Stimulated activated CD8-positive, alpha-beta memory T cell treated with anti-CD3 and anti-CD28 coated beads, Interleukin-4, amount 100 ng/mL, for 48 hours (primary cell): ENCODE results near the gene CCN5.
"Not testable (repeated sequence)": the region's sequence is repeated elsewhere in the genome, so short reads cannot be mapped to it uniquely, and the experiment has no call there.

Experiments
- DNase-seq: peaks from one replicate; pipeline ENCODE4 v3.0.0-alpha.2; 2020

The CCN5 gene

DNA sequence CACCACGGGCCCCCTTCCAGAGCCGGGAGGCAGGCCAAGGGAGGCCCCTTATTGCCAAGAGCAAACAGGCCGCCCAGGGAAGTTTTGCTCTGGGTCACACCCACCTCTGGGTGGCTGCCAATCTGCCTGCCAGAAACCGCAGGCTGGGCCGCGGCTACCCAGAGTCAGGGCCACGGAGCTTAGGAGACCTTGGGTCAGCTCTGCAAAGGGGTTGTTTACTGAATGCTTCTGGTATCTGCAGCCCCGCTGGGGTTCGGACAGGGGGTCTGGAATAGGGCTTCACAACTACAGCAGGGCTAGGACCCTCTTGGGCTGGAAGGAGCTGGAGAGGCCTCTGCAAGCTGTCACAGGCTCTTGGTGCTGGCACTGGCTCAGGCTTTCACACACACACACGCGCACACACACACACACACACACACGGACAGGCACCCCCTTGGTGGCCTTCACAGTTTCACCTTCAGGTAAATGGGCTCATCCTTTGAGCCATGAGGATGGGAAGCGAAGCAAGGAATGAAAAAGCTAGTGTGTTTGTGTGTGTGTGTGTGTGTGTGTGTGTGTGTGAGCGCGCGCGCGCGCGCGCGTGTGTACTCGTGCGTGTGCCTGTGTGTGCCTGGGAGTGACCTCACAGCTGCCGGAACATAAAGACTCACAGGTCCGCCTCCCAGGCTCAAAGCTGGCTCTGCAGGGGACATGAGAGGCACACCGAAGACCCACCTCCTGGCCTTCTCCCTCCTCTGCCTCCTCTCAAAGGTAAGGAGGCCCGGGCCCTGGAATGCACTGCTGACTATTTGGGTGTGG lies at the start of gene CCN5:
Gene CCN5, plus strand, starts transcription at position 669 of the 798 bp plus-strand sequence. Its CDS starts 22 bp downstream, at position 691.
- DNase-seq, result no peak

DNA sequence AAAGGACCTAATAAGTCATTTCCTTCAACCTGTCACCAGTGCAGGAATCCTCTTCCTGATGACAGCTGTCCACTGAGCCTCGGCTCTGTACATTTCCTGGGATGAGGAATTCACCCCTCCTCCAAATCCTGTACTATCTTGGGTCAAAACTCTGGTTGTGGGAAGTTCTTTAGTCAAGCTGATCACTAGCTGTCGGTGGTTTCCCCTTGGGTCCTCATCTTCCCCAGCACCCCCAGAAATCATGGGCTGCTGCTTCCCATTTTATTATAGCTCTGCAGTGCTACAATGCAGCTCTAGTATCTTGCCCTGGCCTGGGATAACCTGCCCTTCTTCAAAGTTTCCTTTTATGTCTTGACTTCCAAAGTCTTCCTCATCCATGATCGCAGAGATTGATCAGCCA lies 49.1 kb upstream of the CCN5 start:
- DNase-seq, result no peak

DNA sequence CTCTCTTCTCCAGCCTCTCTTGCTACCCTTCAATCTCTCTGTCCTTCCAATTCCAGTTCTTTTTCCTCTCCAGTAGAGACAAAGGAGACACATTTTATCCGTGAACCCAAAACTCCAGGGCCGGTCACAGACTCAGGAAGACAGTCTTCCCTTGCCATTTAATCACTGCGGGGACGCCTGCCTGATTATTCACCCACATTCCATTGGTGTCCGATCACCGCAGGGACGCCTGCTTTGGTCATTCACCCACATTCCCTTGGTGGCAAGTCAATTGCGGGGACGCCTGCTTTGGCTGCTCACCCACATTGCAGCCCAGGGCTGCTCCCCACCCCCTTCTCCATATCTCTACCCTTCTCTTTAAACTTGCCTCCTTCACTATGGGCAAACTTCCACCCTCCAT lies 44.3 kb upstream of the CCN5 start:
- DNase-seq, result not testable (repeated sequence)

DNA sequence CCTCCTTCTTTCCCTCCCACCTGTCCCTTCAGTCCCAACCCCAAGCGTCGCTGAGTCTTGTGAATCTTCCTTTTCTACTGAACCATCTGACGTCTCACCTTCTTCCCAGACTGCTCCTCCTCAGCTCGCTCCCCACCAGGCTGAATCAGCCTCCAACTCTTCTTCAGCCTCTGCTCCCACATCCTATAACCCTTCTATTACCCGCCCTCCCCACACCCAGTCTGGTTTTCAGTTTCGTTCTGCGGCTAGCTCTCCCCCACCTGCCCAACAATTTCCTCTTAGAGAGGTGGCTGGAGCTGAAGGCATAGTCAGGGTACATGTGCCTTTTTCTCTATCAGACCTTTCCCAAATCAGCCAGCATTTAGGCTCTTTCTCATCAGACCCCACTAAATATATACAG lies 43.6 kb upstream of the CCN5 start:
- DNase-seq, result peak; percentile 68

DNA sequence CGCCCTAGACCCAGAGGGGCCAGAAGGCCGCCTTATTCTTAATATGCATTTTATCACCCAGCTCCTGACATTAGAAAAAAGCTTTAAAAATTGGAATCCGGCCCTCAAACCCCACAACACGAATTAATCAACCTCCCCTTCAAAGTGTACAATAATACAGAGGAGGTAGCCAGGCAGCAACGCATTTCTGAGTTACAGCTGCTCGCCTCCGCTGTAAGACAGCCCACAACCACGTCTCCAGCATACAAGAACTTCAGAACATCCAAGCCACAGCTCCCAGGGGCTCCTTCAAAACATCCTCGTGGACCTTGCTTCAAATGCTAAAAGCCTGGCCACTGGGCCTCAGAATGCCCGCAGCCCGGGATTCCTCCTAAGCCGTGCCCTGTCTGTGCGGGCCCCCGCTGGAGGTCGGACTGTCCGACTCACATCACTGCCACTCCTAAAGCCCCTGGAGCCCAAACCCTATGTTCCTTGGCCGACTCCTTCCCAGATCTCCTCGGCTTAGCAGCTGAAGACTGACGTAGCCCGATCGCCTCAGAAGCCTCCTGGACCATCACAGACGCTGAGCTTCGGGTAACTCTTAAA lies 42.8 kb upstream of the CCN5 start:
- not testable (repeated sequence) for DNase-seq

GRCh38 chr20:44678242-44678641 lies 36.9 kb upstream of the CCN5 start:
- no peak for DNase-seq

- no peak for DNase-seq
These were observed 36.1 kb upstream of the CCN5 start for GRCh38 chr20:44678990-44679611.

- no peak for DNase-seq
These were observed 33.2 kb upstream of the CCN5 start for GRCh38 chr20:44681796-44682566.

DNA sequence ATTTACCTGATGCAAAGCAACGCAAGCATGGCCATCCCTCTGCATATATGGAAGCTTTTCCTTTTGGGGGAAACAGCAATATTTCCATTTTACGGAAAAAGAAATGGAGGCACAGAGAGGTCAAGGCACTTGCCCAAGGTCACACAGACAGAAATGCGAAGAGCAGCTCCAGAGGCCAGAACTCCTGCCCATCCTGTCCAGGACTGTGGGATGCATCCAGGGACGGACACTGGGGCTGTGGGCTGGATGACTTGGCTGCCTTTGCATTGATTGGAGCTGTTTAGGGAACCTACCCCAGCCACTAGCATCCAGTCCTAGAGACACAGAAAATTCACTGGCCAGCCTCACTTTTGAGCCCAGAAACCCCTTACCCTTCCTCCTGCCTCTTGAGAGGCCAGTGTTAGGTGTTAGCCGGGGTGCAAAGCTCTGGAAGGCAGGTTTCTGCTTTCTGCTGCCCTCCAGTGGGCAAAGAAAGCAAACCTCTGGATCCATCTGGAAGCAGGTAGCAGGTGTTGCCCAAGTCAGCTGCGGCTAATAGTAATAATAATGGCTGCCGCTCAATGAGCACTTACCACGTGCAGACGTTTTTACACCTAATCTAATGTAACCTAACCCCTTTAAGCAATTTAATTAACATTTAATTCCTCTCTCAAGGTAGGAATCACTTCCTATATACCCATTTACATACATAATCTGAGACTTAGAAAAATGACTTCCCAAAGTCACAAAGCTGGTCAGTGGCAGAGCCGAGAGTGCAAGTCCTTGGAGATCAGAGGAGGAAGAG lies 31.7 kb upstream of the CCN5 start:
- peak; percentile 70 for DNase-seq

DNA sequence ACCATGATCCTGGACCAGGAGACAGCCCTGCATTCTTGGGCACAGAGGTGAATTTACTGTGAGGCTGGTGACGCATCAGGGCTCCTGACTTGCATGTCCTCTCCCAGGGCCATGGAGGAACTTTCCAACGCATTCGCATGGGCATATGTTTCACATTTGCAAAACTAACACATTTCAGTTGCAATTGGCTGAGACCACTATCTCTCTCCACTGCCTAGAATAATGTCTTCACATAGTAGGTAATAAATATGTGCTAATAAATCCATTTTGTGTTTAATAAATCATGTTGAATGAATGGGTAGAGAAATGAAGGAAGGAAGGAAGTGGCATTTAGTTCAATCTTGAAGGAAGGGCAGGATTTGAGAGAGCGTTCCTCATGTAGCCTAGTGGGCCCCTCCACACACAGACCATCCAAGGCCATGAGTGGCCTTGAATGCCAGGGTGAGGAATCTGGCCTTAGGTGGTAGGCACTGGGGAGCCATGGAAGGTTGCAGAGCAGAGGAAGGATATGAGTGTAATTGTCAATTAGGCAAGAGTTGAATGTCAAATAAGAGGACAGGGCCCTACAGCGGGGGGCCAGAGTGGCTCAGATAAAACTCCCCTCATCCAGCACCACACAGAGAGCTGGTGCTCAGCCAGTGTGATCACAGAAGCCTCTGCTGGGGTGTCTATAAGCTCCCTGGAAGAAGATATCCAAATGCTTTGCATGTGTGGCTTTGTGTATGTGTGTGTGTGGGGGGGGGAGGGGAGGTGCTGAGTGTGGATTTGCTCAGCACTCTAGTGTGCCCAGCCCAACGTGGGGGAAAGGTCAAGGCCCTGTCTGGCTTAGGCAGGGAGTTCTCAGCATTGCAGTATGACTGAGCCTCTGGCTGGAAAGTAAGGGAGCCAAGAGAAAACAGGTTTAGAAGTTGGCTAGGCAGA lies 30.9 kb upstream of the CCN5 start:
- no peak for DNase-seq

DNA sequence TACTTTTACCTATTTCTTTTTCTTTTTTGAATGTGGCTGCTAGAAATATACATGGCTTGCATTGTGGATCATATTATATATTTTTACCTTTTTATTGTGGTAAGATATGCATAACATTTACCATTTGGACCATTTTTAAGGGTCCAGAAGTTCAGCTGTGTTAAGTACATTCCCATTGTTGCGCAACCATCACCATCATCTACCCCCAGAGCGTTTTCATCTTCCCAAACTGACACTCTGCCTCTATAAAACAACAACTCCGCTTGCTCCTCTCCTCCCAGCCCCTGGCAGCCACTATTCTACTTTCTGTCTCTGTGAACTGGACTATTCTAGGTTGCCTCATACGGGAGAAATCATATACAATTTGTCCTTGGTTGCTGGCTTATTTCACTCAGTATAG lies 28.2 kb upstream of the CCN5 start:
- no peak for DNase-seq

GRCh38 chr20:44688053-44688625 lies 27.0 kb upstream of the CCN5 start:
- no peak for DNase-seq

DNA sequence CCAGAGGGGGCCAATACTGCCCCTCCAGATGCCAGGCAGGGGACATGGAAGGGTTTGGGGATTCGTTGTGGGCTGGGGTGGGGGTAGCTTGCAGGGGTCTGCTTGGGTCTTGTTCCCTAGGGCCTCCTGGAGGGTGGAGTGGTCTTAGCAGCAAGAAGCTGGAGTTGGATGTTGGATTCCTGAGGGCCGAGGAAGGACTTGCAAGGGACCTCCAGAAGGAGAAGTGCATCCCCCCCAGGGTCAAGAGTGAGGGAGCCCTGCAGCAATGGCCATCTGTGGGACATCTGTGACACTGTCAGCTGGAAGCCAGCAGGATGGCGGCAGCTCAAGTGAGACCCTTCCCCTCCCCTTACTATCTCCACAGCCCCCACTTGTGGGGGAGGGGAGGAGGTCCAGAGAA lies 25.4 kb upstream of the CCN5 start:
- DNase-seq, result no peak

DNA sequence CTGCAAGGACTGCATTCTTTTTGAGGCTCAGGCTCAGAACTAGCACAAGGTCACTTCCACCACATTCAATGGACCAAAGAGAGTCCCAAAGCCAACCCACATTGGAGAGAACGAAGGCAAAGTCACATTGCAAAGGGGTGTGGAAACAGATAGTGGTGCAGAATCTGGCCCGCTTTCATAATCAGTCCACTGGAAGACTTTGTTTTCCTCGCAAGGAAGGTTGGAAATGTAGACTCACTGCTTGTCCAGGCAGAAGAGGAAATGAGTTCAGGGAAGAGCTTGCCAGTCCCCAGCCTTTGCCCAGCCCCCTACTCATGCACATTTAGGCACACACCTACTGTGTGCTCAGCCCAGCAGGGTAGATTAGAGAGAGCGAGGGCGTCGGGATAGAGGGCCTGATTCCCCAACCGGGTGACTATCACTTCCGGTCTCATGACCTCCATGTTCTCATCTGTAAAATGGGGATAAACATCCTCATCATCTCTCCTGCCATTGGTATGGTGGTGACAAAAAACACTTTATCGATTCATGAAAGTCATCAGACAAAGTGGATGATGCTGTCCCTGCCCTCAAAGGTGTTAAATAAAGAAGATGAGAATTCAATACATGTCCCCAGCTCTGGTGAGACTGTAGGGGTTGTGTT lies 24.3 kb upstream of the CCN5 start:
- no peak for DNase-seq

DNA sequence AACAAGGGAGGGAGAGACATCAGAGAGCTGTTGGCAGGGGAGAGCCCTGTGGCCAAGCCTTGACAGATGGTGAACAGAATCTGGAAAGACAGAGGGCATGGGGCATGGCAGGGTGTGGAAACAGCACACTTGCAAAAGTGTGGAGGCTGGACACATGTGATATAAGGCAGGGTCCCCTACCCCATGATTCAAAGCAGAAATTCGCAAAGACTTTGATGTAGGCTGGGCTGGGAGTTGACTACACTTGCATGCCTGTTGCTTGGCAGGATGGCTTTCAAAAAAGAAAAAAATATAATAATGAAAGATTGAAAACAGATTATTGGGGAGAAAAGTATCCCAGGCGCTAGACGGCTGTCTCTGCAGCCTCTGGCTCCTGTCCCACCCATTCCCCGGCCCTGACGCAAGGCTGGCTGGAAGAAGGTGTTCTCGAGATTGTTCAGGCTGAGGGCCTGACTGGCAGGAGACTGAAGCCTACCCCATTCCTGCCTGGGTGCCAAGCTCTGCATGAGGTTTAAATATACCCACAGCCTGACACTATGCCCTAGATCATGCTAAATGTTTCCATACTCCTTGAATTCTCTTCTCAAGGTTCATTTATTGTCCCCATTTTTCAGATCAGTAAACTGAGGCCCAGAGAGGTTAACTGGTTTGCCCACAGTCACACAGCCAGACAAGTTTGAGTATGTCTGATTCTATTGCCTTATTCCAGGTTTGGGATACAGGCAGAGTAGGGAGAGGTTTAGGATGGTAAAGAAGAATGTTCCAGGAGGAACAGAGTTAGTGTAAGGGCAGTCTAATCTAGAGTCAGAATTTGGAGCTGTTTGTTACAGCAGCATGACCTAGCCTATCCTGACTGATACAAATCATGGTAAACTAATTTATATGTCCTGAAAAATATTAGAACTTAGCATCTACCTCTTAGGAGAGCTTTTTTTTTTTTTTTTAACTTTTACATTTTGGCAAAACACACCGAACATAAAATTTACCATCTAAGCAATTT lies 23.4 kb upstream of the CCN5 start:
- DNase-seq, result no peak

GRCh38 chr20:44692932-44693480 lies 22.2 kb upstream of the CCN5 start:
- no peak for DNase-seq

DNA sequence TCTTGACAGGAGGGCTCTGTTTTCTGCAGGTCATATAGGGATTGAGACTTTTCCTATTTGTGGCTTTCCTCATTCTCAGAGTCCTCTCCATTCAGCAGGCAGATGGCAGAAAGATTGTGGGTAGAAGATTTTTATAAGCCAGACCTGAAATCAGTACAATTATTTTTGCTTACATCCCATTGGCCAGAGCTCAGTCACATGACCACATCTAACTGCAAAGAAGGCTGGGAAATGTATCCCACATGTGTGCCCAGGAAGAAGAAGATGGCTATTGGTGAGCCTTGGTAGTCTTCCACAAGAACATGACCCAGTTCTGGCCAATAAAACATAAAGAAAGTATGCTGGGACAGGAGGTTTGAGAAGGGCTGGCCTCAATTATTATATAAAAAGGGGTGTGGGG lies 21.5 kb upstream of the CCN5 start:
- no peak for DNase-seq

DNA sequence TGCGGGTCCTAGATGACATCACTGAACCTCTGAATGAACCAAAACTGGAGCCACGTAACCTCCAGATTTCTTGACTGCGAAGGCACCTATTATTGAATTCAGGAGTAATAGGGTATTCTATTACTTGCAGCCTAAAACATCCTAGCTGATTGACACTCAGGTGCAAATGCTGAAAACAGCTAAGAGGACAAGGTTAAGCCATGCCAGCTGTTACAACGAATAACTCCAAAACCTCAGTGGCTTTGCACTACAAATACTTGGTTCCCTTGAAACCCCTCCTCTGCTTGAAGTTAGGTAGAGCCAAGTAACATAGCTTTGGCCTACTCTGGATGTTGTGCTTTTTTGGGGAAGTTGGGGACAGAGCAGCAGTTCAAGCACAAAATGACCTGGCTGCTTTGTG lies 21.0 kb upstream of the CCN5 start:
- no peak for DNase-seq

DNA sequence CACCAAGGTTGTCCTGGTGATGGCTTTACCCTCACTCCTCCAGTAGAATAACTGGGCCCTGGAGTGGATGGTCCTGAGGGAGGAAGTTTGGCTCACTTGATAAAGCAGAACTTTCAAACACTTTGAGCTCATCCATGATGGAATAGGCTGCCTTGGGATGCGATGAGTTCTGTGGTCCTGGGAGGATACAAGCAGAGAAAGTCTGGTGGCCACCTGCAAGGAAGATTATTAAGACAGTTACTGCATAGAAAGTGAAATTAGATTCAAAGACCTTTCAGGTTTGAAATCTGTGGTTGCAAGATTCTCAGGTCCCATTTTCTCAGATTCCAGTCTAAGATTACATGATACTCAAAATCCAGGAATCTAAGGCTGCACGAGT lies 19.9 kb upstream of the CCN5 start:
- no peak for DNase-seq
